Cardiac fibroblast (primary cell): ENCODE results near the gene COPS3.

Source experiments
- DNase-seq, 2 donors: peaks; one replicate each; pipeline versions ENCODE4 v3.0.0 to v3.0.0-alpha.2; 2010; ENCODE audit warnings: low read depth in 2 of 2
- H3K4me3 ChIP-seq, 2 donors: replicated peaks in 1 of 2; 1 replicate in 1 of 2; 2 replicates in 1 of 2; pipeline ENCODE4 v1.5.1; 2011; ENCODE audit warnings: low read depth in 2 of 2, low read length in 2 of 2, mild to moderate bottlenecking in 2 of 2, moderate library complexity in 1 of 2
- TF ChIP-seq, protein P1 (sequence below): IDR thresholded peaks from one replicate; pipeline ENCODE4 v1.5.1; 2011; ENCODE audit warnings: low read depth, mild to moderate bottlenecking, low read length, inconsistent platforms

COPS3 gene

DNA sequence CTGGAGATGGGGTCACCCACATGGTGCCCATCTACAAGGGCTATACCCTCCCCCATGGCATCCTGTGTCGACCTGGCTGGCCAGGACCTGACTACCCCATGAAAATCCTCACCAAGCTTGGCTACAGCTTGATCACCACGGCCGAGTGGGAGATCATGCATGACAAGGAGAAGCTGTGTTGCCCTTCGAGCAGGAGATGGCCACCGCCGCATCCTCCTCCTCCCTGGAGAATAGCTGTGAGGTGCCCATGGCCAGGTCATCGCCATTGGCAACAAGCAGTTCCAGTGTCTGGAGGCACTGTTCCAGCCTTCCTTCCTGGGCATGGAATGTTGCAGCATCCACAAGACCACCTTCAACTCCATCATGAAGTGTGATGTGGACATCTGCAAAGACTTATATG lies 38.8 kb downstream of the COPS3 start:
- H3K4me3 ChIP-seq = no peak overlapping the region
- no peak for DNase-seq
- TF ChIP-seq, protein P1, sequence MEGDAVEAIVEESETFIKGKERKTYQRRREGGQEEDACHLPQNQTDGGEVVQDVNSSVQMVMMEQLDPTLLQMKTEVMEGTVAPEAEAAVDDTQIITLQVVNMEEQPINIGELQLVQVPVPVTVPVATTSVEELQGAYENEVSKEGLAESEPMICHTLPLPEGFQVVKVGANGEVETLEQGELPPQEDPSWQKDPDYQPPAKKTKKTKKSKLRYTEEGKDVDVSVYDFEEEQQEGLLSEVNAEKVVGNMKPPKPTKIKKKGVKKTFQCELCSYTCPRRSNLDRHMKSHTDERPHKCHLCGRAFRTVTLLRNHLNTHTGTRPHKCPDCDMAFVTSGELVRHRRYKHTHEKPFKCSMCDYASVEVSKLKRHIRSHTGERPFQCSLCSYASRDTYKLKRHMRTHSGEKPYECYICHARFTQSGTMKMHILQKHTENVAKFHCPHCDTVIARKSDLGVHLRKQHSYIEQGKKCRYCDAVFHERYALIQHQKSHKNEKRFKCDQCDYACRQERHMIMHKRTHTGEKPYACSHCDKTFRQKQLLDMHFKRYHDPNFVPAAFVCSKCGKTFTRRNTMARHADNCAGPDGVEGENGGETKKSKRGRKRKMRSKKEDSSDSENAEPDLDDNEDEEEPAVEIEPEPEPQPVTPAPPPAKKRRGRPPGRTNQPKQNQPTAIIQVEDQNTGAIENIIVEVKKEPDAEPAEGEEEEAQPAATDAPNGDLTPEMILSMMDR = no peak

DNA sequence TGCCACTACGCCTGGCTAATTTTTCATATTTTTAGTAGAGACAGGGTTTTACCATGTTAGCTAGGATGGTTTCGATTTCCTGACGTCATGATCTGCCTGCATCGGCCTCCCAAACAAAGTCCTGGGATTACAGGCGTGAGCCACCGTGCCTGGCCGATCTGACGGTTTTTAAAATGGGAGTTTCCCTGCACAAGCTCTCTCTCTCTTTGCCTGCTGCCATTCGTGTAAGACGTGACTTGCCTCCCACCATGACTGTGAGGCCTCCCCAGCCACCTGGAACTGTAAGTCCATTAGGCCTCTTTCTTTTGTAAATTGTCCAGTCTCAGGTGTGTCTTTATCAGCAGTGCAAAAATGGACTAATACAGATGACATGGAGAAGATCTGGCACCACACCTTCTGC lies 39.4 kb downstream of the COPS3 start:
- TF ChIP-seq, protein P1 = no peak
- no peak overlapping the region for H3K4me3 ChIP-seq
- no peak for DNase-seq

DNA sequence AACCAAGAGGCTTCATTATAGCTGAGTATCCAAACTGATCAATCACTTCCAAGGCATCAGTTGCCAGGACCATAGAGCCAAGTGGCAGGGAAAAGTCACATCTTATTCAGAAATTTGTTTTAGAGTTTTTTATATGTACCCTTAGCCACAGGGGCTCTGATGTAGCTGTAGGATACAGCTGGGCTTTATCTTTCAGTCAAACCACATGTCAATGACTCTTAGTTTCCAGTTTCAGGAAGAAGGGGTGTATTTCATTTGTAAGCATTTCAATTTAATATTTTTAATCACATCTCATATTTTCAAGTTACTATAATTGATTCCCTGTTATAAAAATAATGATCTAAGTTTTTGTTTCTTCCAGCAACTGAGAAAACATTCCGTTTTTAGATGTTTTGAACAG lies 41.2 kb downstream of the COPS3 start:
- TF ChIP-seq, protein P1 = no peak
- DNase-seq = no peak
- H3K4me3 ChIP-seq = no peak overlapping the region

DNA sequence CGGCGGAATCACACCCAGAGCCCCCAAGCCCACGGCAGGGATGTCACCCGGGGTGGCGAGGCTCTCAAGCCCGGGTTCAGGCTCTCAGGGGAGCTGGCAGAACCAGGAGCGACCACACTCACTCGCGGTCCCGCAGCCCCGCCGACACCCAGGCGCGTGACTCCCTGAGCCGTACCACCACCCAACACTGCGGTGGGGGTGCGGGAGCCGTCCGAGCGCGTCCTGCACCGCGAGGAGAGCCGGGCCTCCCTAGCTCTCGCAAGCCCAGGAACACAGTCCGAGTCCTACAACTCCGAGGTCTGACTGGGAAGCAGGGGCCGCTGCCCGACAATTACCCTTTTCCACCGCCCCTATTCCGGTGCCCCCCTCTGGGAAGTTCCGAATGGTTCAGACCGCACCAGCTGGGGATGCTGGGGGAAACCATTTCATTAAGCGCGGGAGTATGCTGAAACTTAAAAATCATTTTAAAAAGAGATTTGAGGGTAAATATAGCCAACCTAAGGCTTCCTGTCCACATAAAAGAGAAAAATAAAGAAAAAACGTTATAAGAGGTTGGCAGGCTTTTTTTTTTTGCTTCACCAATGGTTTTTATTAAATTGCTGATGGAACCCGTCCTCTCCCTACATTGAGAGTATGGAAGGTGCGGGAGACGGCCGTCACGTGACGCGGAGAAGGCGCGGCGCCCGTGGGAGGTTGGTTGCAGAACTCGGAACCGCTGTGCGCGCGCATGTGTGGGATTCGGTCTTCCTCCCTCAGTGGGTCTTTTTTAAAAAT lies 43.8 kb downstream of the COPS3 start, which contains the start of gene FLCN:
FLCN (minus strand) TSS at position 143 of the 774 bp plus-strand sequence. CDS start 9,031 bp downstream, outside the sequence.
- peak; percentile 92 to 93 for DNase-seq
- peak within 1 kb of the TSS; percentile 99 to 100 for H3K4me3 ChIP-seq
- TF ChIP-seq, protein P1 = no peak

DNA sequence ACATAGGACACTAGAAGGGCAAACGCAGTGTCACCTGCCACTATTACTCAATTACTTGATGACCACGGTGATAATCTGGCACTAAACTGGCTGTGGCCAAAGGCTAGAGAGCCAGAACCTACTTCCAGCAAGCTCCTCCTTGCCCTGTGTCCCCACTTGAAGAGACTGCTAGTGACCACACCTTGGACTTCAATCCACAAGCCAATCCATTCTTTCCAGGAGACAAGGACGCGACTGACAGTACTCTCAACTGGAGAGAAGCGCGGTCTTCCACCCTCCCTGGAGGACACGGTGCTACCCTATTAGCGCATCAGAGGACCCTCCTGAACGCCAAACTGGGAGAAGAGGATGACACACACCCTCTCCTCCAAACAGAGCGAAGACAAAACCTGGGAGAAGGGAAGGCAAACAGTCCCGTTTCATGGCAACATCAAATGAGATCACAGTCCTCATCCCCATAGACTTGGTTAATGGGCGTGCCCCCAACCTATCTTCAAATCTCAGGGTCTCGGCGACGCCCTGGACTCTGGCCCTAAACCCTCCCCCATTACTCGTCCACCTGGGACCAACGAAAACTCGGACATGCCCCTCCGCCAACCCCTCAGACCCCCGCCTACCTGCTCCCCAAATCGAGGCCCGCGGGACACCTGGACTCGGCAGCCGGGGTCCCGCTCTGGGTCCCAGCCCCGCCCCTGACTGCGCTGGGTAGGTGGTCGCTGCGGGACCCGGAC lies 44.6 kb downstream of the COPS3 start:
- TF ChIP-seq, protein P1 = no peak
- peak overlapping the region; percentile 99 to 100 for H3K4me3 ChIP-seq
- DNase-seq = peak; percentile 11 to 46

DNA sequence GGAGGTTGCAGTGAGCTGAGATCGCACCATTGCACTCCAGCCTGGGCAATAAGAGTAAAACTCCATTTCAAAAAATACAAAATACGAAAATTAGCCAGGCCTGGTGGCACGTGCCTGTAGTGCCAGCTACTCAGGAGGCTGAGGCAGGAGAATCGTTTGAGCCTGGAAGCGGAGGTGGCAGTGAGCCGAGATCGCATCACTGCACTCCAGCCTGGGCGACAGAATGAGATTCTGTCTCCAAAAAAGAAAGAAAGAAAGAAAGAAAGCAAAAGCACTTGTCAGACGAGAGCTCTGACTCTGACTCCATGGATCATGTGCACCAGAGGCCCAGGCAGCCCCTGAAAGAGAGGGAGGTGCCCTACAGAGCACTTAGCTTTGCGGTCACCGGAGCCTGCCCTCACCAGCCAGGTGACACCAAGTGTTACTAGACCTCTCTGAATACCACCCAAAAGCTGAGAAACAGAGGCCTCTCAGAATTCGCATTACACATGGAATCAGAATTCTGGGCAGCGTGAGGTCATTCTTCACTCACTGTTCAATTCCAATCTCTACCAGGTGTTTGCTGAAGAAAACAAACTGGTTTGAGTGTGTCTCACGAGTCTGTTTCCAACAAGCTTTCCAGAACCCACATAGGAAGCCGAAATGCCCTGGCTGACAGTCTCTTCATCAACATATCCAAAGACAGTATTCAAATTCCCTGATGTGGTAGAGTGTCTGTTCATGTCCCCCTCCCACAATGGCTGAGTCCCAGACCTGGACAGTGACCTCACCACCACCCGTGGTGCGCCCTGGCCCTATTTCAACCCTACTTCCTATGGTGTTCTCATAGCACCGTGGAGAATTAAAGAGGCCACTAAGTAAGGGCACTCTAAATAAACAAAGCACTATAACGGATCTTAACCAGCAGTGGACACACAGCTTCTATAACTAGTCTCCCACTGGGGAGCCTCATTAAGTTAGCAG lies 45.6 kb downstream of the COPS3 start:
- peak overlapping the region; percentile 99 to 100 for H3K4me3 ChIP-seq
- DNase-seq = peak; percentile 9 to 51
- TF ChIP-seq, protein P1 = no peak
